Measurements from ENCODE around the gene OR52I1.

DNA sequence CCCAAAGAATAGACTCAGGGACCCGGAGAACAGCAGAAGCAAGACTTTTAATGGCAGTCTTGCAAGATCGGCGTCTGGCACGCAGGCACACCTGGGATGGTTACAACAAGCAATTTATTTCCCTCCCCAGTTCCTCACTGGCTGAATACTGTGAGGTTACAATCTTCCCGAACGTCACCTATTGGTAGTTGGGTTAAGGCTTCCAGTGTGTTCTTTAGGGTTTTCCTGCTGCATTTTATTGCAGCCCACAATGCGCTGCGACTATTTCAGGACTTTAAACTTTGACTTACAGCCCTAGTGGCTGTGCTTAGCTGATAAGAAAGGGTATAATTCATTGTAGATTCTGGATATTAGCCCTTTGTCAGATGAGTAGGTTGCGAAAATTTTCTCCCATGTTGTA is 25.7 kb downstream of the OR52I1 start:
- TF ChIP-seq CTCF (IDR thresholded peaks at IDR 0.05; ENCODE audit: low read length) (no peak), EZH2 (optimal IDR thresholded peaks at IDR 0.05; ENCODE audit: low read depth, low read length) (no peak)
